ENCODE data around the gene ETFA.
A peak's percentile ranks its signal among the peaks of the same experiment; 100 is the strongest.

ETFA gene

DNA sequence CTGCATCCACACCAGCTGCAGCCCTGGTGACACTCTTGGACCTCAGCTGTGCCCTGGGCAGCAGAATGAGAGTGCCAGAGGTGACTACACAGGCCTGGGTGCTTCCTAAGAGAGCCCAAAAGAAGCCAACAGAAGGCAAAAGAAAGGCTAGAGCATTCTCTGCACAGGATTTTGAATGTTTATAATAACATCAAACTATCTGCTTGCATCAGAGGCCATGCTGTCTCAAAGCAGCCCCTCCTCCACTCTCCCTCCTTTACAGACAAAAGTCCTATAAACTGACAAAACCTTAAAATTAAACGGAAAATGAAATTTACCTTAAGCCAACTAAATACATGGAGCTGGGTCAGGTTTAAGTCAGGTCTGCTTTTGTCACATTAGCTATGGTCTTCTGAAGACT is 95.6 kb downstream of the ETFA start:
- DNase-seq (ENCODE audit: low spot score) = no peak

GRCh38 chr15:76209942-76210341 is 101.3 kb downstream of the ETFA start:
- DNase-seq (ENCODE audit: low spot score) = no peak

- no peak for DNase-seq (ENCODE audit: low spot score)
Measured at GRCh38 chr15:76209523-76209922, 101.7 kb downstream of the ETFA start.

DNA sequence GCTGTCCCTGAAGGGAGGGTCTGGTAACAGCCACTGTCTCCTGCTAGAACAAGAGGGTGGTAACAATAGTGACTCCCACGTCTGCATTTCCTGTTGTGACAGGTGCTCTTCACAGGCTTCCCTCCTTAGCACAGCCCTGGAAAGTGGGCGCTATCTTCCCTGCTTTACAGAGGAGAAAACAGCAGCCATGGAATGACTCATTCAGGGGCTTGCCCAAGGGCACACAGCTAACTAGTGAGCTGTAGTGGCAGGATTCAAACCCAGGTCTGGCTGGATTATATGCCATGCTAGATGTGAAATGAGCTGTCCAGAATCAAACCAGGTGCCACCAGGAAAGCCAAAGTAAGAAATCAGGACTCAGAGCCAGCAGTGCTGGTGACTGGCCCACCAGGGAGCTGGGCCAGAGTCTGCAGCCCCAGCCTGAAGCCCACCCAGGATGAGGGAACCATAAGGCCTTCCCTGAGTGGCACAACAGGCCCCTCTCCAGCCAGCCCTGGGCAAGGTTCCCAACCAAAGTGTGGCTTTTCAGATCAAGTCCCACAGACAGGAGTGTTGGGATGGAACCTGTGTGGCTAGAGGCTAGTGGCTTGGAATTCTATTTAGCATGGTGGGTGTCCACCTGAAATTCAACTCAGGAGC is 102.4 kb downstream of the ETFA start:
- no peak for DNase-seq (ENCODE audit: low spot score)

GRCh38 chr15:76208084-76208785 is 103.0 kb downstream of the ETFA start:
- DNase-seq (ENCODE audit: low spot score) = no peak

DNA sequence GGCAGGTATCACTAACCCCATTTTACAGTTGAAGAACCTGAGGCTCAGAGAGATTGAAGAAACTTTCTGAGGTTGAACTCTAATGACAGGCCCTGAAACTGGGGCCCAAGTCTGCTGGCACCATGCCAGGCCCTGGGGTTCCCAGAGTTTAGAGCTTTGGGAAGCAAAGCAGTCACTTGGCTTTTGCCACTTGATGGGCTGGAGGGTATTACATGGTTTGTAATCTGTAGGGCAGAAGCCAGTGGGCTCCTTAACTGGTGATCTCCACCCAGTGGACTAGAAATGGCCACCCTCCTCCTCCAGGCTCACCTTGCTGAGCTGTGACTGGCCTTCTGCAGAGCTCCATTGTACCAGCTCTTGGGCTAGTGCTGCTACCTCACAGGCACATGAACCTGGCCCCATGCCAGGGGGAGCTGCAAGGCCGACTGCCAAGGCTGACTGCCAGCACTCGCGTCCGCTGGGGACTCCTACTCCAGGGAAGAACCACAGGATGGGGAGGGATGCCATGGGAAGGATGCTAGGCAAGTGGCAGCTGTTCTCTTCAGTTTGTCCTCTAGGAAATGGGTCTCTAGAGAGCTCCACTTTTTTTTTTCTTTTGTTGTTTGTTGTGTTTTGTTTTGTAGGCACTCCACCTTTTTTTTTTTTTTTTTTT is 104.8 kb downstream of the ETFA start:
- DNase-seq (ENCODE audit: low spot score) = no peak

- DNase-seq (ENCODE audit: low spot score) = no peak
Measured at GRCh38 chr15:76204916-76205460, 106.3 kb downstream of the ETFA start.

DNA sequence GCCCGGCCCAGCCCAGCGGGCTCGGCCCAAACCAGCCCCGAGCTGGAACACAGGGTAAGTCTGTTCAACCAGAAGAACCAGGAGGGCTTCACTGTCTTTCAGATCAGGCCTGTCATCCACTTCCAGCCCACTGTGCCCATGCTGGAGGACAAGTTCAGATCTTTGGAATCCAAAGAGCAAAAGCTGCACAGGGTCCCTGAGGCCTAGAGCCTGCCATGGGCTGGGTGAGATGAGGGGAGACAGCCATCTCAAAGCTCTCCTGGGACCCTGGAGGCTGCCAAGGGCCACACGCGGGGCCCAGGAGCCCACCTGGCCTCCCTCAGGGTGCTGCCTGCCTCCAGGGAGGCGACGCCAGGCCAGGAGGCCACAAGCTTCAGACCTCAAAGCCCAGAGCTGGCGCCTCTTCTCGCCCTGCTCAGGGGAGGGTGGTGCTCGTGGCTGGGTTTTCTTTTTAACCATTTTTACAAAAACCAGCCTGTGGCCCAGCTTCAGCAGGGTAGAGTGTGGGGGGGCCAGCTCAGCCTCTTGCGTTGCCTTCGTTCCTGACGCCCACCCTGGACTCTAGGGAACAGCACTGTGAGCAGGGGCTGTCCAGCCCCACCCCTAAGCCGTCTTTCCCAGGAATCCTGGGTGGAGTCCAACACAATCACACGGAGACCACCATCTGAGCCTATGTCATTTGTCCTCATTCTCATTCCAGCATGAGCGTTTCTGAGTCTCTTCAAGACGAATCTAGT is 107.0 kb downstream of the ETFA start:
- no peak for DNase-seq (ENCODE audit: low spot score)

DNA sequence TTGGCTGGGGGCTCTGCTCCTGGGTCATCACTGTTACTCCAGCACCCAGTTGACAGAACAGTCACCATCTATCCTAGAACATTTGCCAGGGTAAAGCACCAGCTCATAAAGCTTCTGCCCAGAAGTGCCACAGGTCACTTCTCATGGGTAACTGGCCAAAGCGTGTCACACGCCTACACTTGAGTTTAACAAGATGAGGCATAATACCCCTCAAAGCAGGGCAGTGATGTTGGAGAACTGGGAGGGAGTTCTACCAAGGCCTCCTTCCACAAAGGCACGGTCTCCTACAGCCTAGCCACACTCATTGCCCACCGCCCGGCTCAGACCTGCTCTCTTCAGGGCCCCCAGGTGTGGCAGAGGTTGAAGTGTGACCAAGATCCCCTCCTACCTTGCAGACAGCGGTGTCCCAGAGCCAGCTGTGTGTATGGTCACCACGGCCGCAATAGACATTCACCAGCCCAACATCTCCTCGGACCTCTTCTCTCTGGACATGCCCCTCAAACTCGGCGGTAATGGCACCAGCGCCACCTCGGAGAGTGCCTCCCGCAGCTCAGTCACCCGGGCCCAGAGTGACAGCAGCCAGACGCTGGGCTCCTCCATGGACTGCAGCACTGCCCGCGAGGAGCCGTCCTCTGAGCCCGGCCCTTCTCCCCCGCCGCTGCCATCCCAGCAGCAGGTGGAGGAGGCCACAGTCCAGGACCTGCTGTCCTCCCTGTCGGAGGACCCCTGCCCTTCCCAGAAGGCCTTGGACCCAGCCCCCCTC is 107.7 kb downstream of the ETFA start:
- DNase-seq (ENCODE audit: low spot score) = no peak

DNA sequence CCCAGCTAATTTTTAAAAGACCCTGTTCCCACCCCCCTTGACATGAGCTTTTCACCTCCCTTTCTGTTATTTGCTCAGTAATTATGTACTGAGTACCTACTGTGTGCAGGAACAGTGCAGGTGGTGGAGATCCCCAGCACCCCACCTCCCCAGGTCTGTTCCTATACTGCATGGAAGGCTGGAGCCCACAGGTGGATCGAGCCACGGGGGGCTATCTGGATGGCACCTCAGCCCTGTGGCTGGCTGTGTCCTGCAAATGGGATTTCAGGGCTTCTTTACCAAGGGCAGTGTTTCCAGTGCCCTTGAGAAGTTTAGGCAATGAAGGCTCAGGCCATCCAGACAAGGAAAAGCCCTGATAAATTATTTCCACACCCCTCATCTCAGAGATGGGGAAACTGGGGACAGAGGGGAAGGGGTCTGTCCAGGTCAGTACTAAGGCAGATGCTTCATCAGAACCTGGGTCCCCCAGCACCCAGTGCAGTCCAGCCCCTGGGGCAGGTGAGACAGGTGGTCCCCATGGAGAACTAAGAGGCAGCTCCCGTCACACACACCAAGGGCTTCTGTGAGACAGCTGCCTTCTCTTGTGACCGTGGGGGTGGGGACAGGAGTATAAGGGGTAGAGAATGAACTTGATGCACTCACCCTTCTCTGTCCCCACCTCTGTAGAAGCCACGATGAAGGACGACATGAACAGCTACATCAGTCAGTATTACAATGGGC is 109.6 kb downstream of the ETFA start:
- no peak for DNase-seq (ENCODE audit: low spot score)

DNA sequence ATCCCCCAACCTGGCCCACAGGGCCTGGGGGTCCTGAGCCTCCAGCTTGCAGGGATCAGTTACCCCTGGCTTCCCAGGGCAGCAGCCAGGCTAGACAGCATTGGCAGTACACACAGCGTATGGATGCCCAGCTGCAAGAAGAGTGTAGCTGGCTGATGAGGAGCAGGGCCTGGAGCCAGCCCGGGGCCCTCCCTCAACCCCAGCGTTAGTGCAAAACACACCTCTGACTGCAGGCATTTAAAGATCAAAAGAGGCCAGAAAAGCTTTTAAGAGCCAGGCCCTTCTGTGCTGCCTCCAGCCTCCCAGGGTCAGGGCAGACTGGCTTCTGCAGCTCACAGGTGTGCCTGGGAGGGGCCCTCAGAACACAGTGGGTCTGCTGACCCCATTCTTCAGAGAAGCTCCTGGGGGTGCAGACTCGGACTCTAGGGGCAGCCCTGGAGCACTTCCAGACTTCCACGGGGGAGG is 110.6 kb downstream of the ETFA start:
- peak; percentile 20 for DNase-seq (ENCODE audit: low spot score)

DNA sequence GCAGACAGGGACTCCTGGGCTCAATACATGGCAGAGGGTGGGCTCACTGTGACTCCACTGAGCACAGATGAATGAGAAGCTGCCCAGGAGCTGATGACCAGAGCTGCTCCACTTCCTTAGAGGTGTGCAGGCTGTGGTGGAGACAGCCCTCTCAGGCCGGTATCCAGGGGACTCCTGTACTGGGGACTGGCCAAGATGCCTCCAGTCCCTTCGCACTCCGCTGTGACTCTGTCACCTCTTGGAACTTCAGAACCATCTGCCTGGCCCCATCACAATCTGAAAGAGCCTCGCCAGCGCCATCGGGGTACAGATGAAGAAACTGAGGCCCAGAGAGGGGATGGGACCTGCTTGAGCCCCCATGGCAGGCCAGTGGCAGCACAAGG is 111.2 kb downstream of the ETFA start:
- DNase-seq (ENCODE audit: low spot score) = no peak

DNA sequence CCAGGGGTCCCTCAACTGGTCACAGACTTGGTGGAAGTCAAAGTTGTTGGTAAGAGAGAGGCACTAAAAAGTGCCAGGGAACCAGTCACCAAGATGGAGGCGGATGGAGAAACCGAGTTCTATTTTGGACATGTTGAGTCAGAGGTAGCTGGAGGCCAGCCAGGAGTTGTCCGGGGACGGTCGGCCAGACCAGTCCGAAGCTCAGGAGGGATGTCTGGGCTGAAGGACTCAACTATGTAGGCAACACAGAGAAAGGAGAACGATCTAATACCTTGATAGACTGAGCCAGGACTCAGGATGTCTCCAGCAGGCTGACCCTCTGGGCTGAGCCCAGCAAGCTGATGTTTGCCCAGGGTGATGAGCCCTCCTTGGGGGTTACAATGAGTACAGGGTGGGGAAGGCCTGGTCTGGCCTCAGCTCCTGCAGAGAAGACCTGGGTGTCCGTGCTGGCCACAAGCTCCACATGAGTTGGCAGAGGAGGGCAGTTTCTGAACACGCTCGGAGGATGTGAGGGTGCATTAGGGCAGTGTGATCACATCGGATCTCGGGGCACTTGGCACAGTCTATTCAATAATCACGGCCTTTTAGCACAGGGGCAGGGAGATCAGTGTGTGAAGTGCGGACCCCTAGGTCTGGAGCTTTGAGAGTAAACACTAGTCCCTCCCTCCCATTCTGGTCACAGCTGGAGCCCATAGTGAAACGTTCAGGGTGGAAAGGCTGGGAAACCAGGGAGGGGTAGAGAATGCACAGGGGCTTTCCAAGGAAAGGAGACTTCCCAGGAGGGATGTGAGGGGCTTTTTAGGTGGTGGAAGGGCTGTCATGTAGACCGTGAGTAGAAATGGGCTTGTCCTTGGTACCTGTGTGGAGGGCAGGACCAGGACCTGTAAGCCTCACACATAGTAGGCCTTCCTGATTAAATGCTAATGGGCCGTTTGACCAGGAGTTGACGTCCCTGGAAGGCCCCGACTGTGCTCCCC is 111.9 kb downstream of the ETFA start:
- DNase-seq (ENCODE audit: low spot score) = no peak

- no peak for DNase-seq (ENCODE audit: low spot score)
Measured at GRCh38 chr15:76198456-76199105, 112.7 kb downstream of the ETFA start.

DNA sequence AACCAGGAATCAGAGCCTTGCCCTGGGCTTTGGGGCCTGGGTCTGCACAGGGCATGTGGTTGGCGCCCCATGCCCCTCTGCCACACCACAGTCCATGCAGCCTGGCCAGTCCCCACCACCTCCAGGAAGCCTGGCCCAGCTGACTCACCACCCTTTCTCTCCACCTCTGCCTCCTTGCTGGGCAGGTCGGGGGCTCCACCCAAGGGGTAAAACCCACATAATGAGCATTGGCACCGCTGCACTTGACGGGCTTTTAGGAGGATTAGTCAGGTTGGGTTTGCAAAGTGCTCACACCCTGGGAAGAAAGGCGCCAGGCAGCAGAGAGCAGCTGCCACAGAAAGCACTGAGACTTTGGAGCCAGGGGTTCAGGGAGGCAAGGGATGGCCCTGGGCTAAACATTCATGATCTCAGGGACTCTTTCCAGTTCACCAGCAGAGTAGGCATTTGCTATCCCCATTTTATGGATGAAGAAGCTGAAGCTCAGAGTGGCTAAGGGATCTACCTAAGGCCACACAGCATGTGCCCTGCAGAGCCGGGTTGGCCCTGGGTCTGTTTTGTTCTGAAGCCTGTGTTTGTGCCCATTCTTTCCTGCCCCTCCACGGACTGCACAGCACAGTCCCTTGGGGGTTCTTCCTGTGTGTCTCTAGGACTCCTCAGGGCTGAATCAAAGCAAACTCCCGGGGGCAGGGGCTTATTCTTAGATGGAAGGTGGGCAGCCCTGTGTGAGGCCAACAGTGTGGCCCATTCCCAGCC is 113.4 kb downstream of the ETFA start:
- peak; percentile 47 for DNase-seq (ENCODE audit: low spot score)

DNA sequence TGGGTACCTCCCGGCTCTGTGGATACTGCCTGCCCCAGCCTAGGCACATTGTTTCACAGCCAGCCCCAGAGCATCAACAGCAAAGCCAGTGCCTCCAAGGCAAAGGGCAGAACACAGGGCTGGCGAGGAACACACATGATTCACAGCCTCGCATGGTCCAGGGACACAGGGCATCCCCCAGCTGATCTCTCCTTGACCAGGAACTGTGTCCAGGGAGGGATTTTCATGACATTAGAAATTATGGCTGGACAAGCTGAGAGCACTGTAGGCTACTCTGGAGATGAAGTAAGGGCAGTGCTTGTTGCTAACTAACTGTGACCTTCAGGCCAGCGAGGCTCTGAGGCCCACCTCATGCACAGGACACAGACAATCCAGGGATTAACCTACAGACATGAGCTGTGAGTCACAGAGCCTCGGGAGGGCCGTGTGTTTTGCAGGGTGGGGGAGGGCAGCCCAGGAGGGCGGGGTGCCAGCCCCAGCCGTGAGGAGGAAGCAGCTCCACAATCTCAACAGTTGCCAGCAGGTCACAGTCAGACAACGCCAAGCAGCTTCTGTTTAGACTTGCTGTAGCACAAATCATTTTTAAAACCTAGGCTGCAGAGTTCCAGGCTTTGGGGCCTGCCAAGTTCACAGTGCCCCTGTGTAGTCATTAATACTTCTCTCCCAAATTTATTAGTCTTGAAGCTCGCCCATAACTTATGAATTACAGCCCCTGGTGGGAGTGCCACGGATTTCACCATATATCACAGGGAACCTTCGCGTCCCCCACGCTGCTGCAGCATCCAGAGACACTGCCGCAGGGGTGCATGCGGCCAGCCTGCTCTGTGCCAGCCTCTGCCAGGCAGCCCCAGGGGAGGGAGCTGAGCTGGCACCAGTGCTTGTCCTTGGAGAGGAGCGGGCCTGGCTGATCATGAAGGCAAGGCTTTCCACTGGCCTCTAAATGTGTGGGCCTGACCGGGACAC is 114.7 kb downstream of the ETFA start:
- peak; percentile 72 for DNase-seq (ENCODE audit: low spot score)

Data from SW480 (cell line).